IPS-20b (cell line): ENCODE results near the gene TIAM1.
"Not testable (repeated sequence)": the region's sequence is repeated elsewhere in the genome, so short reads cannot be mapped to it uniquely, and the experiment has no call there.

Source experiments
- H3K27ac ChIP-seq: one replicate; pipeline ENCODE4 v1.5.1; 2013; ENCODE audit warnings: low read length
- H3K27me3 ChIP-seq: 2 replicates; pipeline ENCODE4 v1.6.1; 2013; ENCODE audit warnings: mild to moderate bottlenecking, low read length, inconsistent platforms; ENCODE audit not compliant: insufficient read depth
- H3K36me3 ChIP-seq: 2 replicates; pipeline ENCODE4 v1.6.1; 2013; ENCODE audit warnings: low read depth, mild to moderate bottlenecking, inconsistent platforms, low read length, moderate library complexity; ENCODE audit not compliant: insufficient read depth
- H3K4me1 ChIP-seq: 2 replicates; pipeline ENCODE4 v1.6.1; 2013; ENCODE audit warnings: mild to moderate bottlenecking, control low read depth, inconsistent platforms, low read length, moderate library complexity; ENCODE audit not compliant: insufficient read depth
- H3K4me3 ChIP-seq: 2 replicates; pipeline ENCODE4 v1.5.1; 2013; ENCODE audit warnings: mild to moderate bottlenecking, low read length, inconsistent platforms
- H3K9ac ChIP-seq: 2 replicates; pipeline ENCODE4 v1.6.1; 2013; ENCODE audit warnings: low read depth, mild to moderate bottlenecking, inconsistent platforms, low read length, moderate library complexity
- H3K9me3 ChIP-seq: 2 replicates; pipeline ENCODE4 v1.6.1; 2013; ENCODE audit warnings: mild to moderate bottlenecking, low read depth, low read length, inconsistent platforms; ENCODE audit not compliant: insufficient read depth

TIAM1 gene

DNA sequence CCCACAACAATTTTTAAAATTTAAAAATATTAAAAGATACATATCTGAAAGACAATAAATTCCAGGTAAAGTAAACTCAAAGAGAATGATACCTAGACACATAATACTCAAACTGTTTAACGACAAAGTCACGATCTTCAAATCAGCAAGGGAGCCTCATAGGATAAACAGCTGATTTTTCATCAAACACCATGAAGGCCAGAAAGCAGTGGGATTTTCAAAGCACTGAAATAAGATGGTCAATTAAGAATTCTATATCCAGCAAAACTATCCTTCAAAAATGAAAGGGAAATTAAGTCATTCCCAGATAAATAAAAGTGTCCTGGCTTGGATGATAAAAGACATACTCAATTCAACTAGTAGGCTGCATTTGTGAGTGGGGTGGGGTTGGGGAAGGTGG is 100.5 kb downstream of the TIAM1 start:
- Histone ChIP-seq H3K27me3 (no peaks in the 10 kb centered on the region), H3K9me3 (peaks cover 35% of the 10 kb centered on the region), H3K4me3 (no peak overlapping the region), H3K9ac (no peak overlapping the region), H3K27ac (no peak overlapping the region), H3K36me3 (peaks cover 31% of the 10 kb centered on the region), H3K4me1 (no peaks in the 10 kb centered on the region)

- H3K4me1 ChIP-seq, result no peaks in the 10 kb centered on the region
- H3K36me3 ChIP-seq, result peaks cover 13% of the 10 kb centered on the region; the same call in 1 of the 2 replicates
- H3K27me3 ChIP-seq, result no peaks in the 10 kb centered on the region
- no peak overlapping the region for H3K4me3 ChIP-seq
- peaks cover 16% of the 10 kb centered on the region for H3K9me3 ChIP-seq
- no peak overlapping the region for H3K9ac ChIP-seq
- H3K27ac ChIP-seq, result no peak overlapping the region
Observed at GRCh38 chr21:31236528-31236927, 107.5 kb downstream of the TIAM1 start.

DNA sequence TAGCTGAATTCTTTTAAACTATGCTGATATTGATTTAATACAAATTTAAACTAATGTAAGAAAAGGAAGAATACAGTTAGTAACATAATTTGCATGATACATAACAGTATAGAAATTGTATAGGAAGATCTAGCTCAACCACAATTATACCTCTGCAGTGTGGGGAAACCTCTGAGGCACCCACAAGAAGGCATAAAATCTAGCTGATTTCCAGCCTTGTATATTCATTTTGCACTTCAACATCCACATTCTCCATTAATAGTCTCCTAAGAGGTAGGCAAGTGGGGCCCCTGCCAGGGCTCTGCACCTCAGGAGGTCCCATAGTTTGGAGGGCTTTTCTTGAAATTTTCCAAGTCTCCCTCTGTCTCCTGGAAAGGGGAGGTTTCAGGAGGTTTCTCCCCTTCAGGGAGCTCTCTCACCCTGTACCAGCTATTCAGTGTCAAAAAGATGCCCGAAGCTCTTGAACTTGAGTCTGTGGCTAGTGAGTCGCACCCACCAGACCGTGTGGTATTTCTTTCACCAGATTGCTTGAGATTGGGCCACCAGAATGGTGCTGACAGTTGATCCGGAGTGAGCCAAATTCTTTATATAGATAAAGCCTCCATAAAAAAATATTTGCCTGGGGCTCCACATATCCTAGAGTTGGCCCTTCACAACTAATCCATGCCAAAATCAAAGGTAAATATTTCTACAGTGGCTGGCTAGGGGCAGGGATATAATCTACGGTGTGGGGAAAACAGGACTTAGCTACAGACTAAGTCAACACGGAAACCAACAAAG is 108.2 kb downstream of the TIAM1 start:
- Histone ChIP-seq H3K36me3 (peaks cover 6% of the 10 kb centered on the region; the same call in 1 of the 2 replicates), H3K27ac (no peak overlapping the region), H3K9me3 (peaks cover 9% of the 10 kb centered on the region), H3K4me3 (no peak overlapping the region), H3K9ac (no peak overlapping the region), H3K4me1 (no peaks in the 10 kb centered on the region), H3K27me3 (no peaks in the 10 kb centered on the region)

- Histone ChIP-seq H3K4me3 (no peak overlapping the region), H3K36me3 (no peaks in the 10 kb centered on the region), H3K27ac (no peak overlapping the region), H3K4me1 (no peaks in the 10 kb centered on the region), H3K9me3 (no peaks in the 10 kb centered on the region), H3K9ac (no peak overlapping the region), H3K27me3 (no peaks in the 10 kb centered on the region)
Observed at GRCh38 chr21:31234936-31235335, 109.1 kb downstream of the TIAM1 start.

- no peaks in the 10 kb centered on the region for H3K27me3 ChIP-seq
- H3K4me3 ChIP-seq, result no peak overlapping the region
- no peak overlapping the region for H3K9ac ChIP-seq
- H3K4me1 ChIP-seq, result no peaks in the 10 kb centered on the region
- no peak overlapping the region for H3K27ac ChIP-seq
- H3K9me3 ChIP-seq, result no peaks in the 10 kb centered on the region
- H3K36me3 ChIP-seq, result no peaks in the 10 kb centered on the region
Observed at GRCh38 chr21:31233711-31234110, 110.3 kb downstream of the TIAM1 start.

- no peak overlapping the region for H3K4me3 ChIP-seq
- no peak overlapping the region for H3K9ac ChIP-seq
- H3K4me1 ChIP-seq, result no peaks in the 10 kb centered on the region
- H3K9me3 ChIP-seq, result no peaks in the 10 kb centered on the region
- no peak overlapping the region for H3K27ac ChIP-seq
- no peaks in the 10 kb centered on the region for H3K36me3 ChIP-seq
- H3K27me3 ChIP-seq, result no peaks in the 10 kb centered on the region
Observed at GRCh38 chr21:31232344-31232743, 111.7 kb downstream of the TIAM1 start.

DNA sequence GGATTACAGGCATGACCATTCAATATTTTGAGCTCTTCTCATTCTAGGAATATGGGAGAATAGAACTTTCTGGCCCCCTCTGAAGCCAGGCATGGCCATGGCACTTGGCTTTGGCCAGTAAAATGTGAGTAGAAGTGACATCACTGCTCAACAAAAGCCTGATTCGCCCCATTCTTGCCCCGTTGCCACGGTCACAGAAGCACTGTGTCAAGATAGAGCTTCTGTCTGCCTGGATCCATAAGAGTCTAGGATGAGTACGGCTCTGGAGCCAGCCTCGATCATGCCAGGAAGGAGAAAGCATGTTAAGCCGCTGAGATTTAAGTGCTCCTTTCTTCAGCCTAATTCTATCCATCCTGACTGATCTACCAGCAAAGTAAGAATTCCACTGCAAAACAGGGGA is 113.1 kb downstream of the TIAM1 start:
- H3K36me3 ChIP-seq, result no peaks in the 10 kb centered on the region

GRCh38 chr21:31228723-31229122 is 115.3 kb downstream of the TIAM1 start:
- H3K4me3 ChIP-seq, H3K27me3 ChIP-seq, H3K4me1 ChIP-seq, H3K9me3 ChIP-seq, H3K27ac ChIP-seq, H3K9ac ChIP-seq: not testable (repeated sequence)
- peaks cover 14% of the 10 kb centered on the region for H3K36me3 ChIP-seq

More for the DNA sequence above, 113.1 kb downstream of the TIAM1 start:
- Histone ChIP-seq H3K9ac (no peak overlapping the region), H3K9me3 (no peaks in the 10 kb centered on the region), H3K27me3 (no peaks in the 10 kb centered on the region), H3K4me3 (no peak overlapping the region), H3K27ac (no peak overlapping the region), H3K4me1 (no peaks in the 10 kb centered on the region)

- Histone ChIP-seq H3K4me3 (no peak overlapping the region), H3K27me3 (no peaks in the 10 kb centered on the region), H3K36me3 (peaks cover 22% of the 10 kb centered on the region), H3K9ac (no peak overlapping the region), H3K27ac (no peak overlapping the region), H3K4me1 (no peaks in the 10 kb centered on the region), H3K9me3 (no peaks in the 10 kb centered on the region)
Observed at GRCh38 chr21:31225713-31226112, 118.3 kb downstream of the TIAM1 start.

DNA sequence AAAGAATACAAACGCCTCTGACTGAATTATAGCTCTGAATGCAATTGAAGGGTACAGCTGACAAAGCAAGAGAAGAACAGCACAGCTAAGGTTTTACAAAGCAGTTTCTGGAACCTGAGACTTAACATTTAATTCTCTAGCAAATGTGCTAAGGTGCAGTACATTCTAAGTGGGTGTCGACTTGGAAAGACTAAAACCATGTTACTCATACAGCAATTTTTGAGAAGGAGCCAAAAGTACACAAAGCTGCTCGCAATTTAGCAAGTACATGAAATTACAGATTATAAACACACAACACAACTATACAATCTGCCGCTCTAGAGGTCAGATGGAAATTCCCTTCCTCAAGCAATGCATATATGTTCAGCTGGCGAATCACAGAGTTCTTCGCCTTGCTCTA is 121.9 kb downstream of the TIAM1 start:
- no peak overlapping the region for H3K9ac ChIP-seq
- no peaks in the 10 kb centered on the region for H3K9me3 ChIP-seq
- no peak overlapping the region for H3K4me3 ChIP-seq
- peaks cover 4% of the 10 kb centered on the region; the same call in 1 of the 2 replicates for H3K4me1 ChIP-seq
- H3K27ac ChIP-seq, result no peak overlapping the region
- H3K27me3 ChIP-seq, result no peaks in the 10 kb centered on the region
- peaks cover 22% of the 10 kb centered on the region for H3K36me3 ChIP-seq

DNA sequence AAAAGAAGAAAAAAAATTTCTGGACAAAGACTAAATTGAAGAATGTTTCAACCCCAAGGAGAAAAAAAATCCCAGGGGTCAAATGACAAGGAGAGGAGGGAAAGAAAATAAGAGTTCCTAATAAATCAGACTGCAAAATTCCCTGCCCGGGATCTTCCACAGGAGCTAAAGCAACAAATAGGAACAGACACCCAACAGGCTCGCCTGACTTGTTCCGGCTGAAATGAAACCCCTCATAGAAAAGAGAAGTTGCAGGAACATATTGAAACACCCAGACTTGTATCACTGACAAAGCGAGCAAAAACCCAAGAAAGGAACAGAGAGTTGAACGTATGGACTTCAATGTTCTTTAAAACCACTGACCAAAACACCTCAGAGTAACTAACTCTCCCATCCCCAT is 123.0 kb downstream of the TIAM1 start:
- Histone ChIP-seq H3K27me3 (no peaks in the 10 kb centered on the region), H3K4me3 (no peak overlapping the region), H3K9ac (no peak overlapping the region), H3K4me1 (peaks cover 4% of the 10 kb centered on the region; the same call in 1 of the 2 replicates), H3K9me3 (no peaks in the 10 kb centered on the region), H3K27ac (peak overlapping the region; percentile 33), H3K36me3 (peaks cover 27% of the 10 kb centered on the region)

DNA sequence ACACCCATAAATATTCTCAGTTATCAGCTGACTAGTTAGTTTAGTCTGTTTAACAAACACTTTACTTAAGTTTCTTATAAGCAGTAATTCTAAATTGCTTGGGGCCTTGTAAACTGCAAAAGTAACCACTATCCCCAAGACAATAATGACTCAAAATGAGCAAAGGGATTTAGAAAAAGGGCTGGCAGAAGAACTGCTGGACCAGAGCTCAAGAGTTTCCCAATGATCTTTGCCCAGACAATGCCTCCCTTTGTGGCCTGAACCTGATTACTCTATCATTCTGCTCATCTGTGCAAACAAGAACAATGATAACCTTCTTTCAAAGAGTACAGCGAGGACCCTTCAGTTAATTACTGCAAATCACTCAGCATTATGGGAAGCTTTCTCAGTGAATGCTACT is 123.5 kb downstream of the TIAM1 start:
- Histone ChIP-seq H3K4me3 (no peak overlapping the region), H3K9ac (no peak overlapping the region), H3K9me3 (no peaks in the 10 kb centered on the region), H3K36me3 (peaks cover 27% of the 10 kb centered on the region), H3K27me3 (no peaks in the 10 kb centered on the region), H3K27ac (peak overlapping the region; percentile 33), H3K4me1 (peaks cover 4% of the 10 kb centered on the region; the same call in 1 of the 2 replicates)
